H9 (cell line): Measurements from ENCODE around the gene ZSWIM4. TPM values are rescaled to one million over a fixed set of nuclear protein-coding genes. Genes with fewer than 3 reads are reported as not detected.

Source experiments
- DNase-seq: peaks from one replicate; pipeline ENCODE4 v3.0.0-alpha.2; 2017
- H2AFZ ChIP-seq: one replicate; pipeline ENCODE4 v1.6.1; 2013; ENCODE audit warnings: mild to moderate bottlenecking, low read length, control low read depth, moderate library complexity
- H2AK5ac ChIP-seq: 2 replicates; pipeline ENCODE4 v1.6.1; 2013; ENCODE audit warnings: low read length, control low read depth, mixed read lengths; ENCODE audit not compliant: insufficient read length
- H2BK120ac ChIP-seq: one replicate; pipeline ENCODE4 v1.6.1; 2013; ENCODE audit warnings: low read depth, mild to moderate bottlenecking, low read length, control low read depth, inconsistent platforms; ENCODE audit not compliant: poor library complexity, severe bottlenecking
- H2BK12ac ChIP-seq: 2 replicates; pipeline ENCODE4 v1.6.1; 2013; ENCODE audit warnings: low read length, control low read depth, mixed read lengths, low read depth; ENCODE audit not compliant: insufficient read length
- H2BK15ac ChIP-seq: 2 replicates; pipeline ENCODE4 v1.6.1; 2013; ENCODE audit warnings: low read depth, low read length, control low read depth
- H2BK20ac ChIP-seq: one replicate; pipeline ENCODE4 v1.6.1; 2013; ENCODE audit warnings: low read depth, mild to moderate bottlenecking, low read length, control low read depth, inconsistent platforms; ENCODE audit not compliant: poor library complexity, severe bottlenecking
- H2BK5ac ChIP-seq: 2 replicates; pipeline ENCODE4 v1.6.1; 2013; ENCODE audit warnings: low read length, control low read depth, mixed read lengths; ENCODE audit not compliant: insufficient read length
- H3K14ac ChIP-seq: 2 replicates; pipeline ENCODE4 v1.6.1; 2013; ENCODE audit warnings: low read length, control low read depth; ENCODE audit not compliant: insufficient read depth
- H3K18ac ChIP-seq: 2 replicates; pipeline ENCODE4 v1.6.1; 2013; ENCODE audit warnings: low read depth, mild to moderate bottlenecking, mixed read lengths, low read length, control low read depth; ENCODE audit not compliant: insufficient read length
- H3K23ac ChIP-seq: 2 replicates; pipeline ENCODE4 v1.6.1; 2013; ENCODE audit warnings: low read length, control low read depth, mixed read lengths, low read depth; ENCODE audit not compliant: insufficient read length
- H3K23me2 ChIP-seq: 2 replicates; pipeline ENCODE4 v1.6.1; 2013; ENCODE audit warnings: low read depth, mild to moderate bottlenecking, mixed read lengths, low read length, control low read depth; ENCODE audit not compliant: insufficient read length, poor library complexity, severe bottlenecking
- H3K27ac ChIP-seq: 2 replicates; pipeline ENCODE4 v1.5.1; 2013; ENCODE audit warnings: low read length, control low read depth, mixed read lengths, low read depth; ENCODE audit not compliant: insufficient read length
- H3K27me3 ChIP-seq: 2 replicates; pipeline ENCODE4 v1.6.1; 2013; ENCODE audit warnings: low read length, control low read depth, inconsistent platforms; ENCODE audit not compliant: insufficient read depth
- H3K4ac ChIP-seq: 2 replicates; pipeline ENCODE4 v1.6.1; 2013; ENCODE audit warnings: low read depth, mild to moderate bottlenecking, control low read depth, inconsistent platforms, low read length, moderate library complexity
- H3K4me1 ChIP-seq: 2 replicates; pipeline ENCODE4 v1.6.1; 2013; ENCODE audit warnings: low read length, control low read depth, inconsistent platforms; ENCODE audit not compliant: insufficient read depth
- H3K4me2 ChIP-seq: 2 replicates; pipeline ENCODE4 v1.6.1; 2013; ENCODE audit warnings: low read length, control low read depth, mixed read lengths; ENCODE audit not compliant: insufficient read length, insufficient read depth
- H3K56ac ChIP-seq: 2 replicates; pipeline ENCODE4 v1.6.1; 2013; ENCODE audit warnings: low read depth, mild to moderate bottlenecking, mixed read lengths, low read length, control low read depth; ENCODE audit not compliant: insufficient read length
- H3K79me1 ChIP-seq: 2 replicates; pipeline ENCODE4 v1.6.1; 2013; ENCODE audit warnings: low read depth, mild to moderate bottlenecking, moderate library complexity, low read length, control low read depth, inconsistent platforms; ENCODE audit not compliant: insufficient read depth, poor library complexity, severe bottlenecking
- H3K79me2 ChIP-seq: 2 replicates; pipeline ENCODE4 v1.6.1; 2013; ENCODE audit warnings: low read length, control low read depth, inconsistent platforms; ENCODE audit not compliant: insufficient read depth
- H3K9ac ChIP-seq: 2 replicates; pipeline ENCODE4 v1.6.1; 2013; ENCODE audit warnings: low read length, control low read depth, mixed read lengths; ENCODE audit not compliant: insufficient read length; ENCODE audit errors: extremely low read depth
- H3K9me3 ChIP-seq: one replicate; pipeline ENCODE4 v1.6.1; 2013; ENCODE audit warnings: low read depth, low read length, inconsistent platforms; ENCODE audit not compliant: control insufficient read depth
- H3T11ph ChIP-seq: one replicate; pipeline ENCODE4 v1.6.1; 2013; ENCODE audit warnings: mild to moderate bottlenecking, low read length, control low read depth, inconsistent platforms
- H4K20me1 ChIP-seq: one replicate; pipeline ENCODE4 v1.6.1; 2013; ENCODE audit not compliant: control insufficient read depth, insufficient read length, insufficient read depth
- H4K5ac ChIP-seq: 2 replicates; pipeline ENCODE4 v1.6.1; 2013; ENCODE audit warnings: low read depth, mild to moderate bottlenecking, mixed read lengths, low read length, control low read depth; ENCODE audit not compliant: insufficient read length
- H4K8ac ChIP-seq: replicated peaks from 2 replicates; pipeline ENCODE4 v1.6.1; 2013; ENCODE audit warnings: low read length, control low read depth, mixed read lengths, low read depth; ENCODE audit not compliant: insufficient read length
- H4K91ac ChIP-seq: 2 replicates; pipeline ENCODE4 v1.6.1; 2013; ENCODE audit warnings: low read depth, mild to moderate bottlenecking, moderate library complexity, mixed read lengths, low read length, control low read depth; ENCODE audit not compliant: insufficient read length
- H3K27ac Mint-ChIP-seq, 3 experiments: 2 replicates in 2 of 3; 3 replicates in 1 of 3; pipeline ENCODE4 v1.8.0; 2020 to 2021; ENCODE audit warnings: mixed read lengths in 3 of 3, mild to moderate bottlenecking in 1 of 3, moderate library complexity in 1 of 3
- H3K27me3 Mint-ChIP-seq: 2 replicates; pipeline ENCODE4 v1.8.0; 2021; ENCODE audit warnings: low read depth, mild to moderate bottlenecking, moderate library complexity, mixed read lengths
- H3K36me3 Mint-ChIP-seq, 3 experiments: 2 replicates in 2 of 3; 3 replicates in 1 of 3; pipeline ENCODE4 v1.8.0; 2020 to 2021; ENCODE audit warnings: low read depth in 3 of 3, mixed read lengths in 3 of 3; ENCODE audit not compliant: insufficient read depth in 1 of 3
- H3K4me1 Mint-ChIP-seq, 2 experiments: 2 replicates each; pipeline ENCODE4 v1.8.0; 2020; ENCODE audit warnings: mixed read lengths in 2 of 2
- H3K4me3 Mint-ChIP-seq, 2 experiments: 2 replicates in 1 of 2; 3 replicates in 1 of 2; pipeline ENCODE4 v1.8.0; 2020 to 2021; ENCODE audit warnings: mild to moderate bottlenecking in 2 of 2, mixed read lengths in 2 of 2, moderate library complexity in 1 of 2
- H3K9me3 Mint-ChIP-seq, 2 experiments: 2 replicates in 1 of 2; 3 replicates in 1 of 2; pipeline ENCODE4 v1.8.0; 2020; ENCODE audit warnings: mild to moderate bottlenecking in 2 of 2, mixed read lengths in 2 of 2, moderate library complexity in 1 of 2
- CTCF ChIP-seq: fragments of 200-600 bp; sonication (generic); conservative IDR thresholded peaks from 3 replicates; pipeline ENCODE4 v1.8.0; 2021; ENCODE audit warnings: antibody characterized with exemption, mild to moderate bottlenecking
- WGBS: extraction: QIAGEN DNeasy Blood & Tissue Kit; methylation state at CpG from one replicate; pipeline ENCODE4 v1.1.7; 2013; ENCODE audit warnings: missing lambda C conversion rate, low lambda C conversion rate, mixed read lengths; ENCODE audit not compliant: insufficient read length; ENCODE audit errors: extremely low coverage; 5-methylcytosine and 5-hydroxymethylcytosine counted together
- total RNA-seq: library from RNA; stranded (reverse); gene quantifications from 2 replicates; pipeline ENCODE4 v1.2.1, GENCODE V29; 2021

ZSWIM4 gene
- total RNA-seq, 1 experiment from 2014 or later: 50.7 TPM

- Histone ChIP-seq H3K79me2 (no peaks in the 10 kb centered on the region), H2BK120ac (no peak overlapping the region), H3K56ac (no peak overlapping the region), H2BK20ac (no peak overlapping the region), H3K9ac (no peak overlapping the region), H2AK5ac (no peak overlapping the region), H3K23me2 (peaks cover 4% of the 10 kb centered on the region), H4K8ac (no peak overlapping the region), H3K14ac (no peak overlapping the region), H3K27me3 (no peaks in the 10 kb centered on the region), H2BK12ac (no peak overlapping the region), H3K27ac (no peak overlapping the region), H3K4me2 (no peak overlapping the region), H4K5ac (no peak overlapping the region), H4K20me1 (no peaks in the 10 kb centered on the region), H3K9me3 (no peaks in the 10 kb centered on the region), H2AFZ (no peak overlapping the region), H3K4ac (no peak overlapping the region), H3K79me1 (no peaks in the 10 kb centered on the region), H2BK5ac (no peak overlapping the region), H3K23ac (no peak overlapping the region), H4K91ac (no peak overlapping the region), H2BK15ac (no peak overlapping the region), H3K4me1 (no peaks in the 10 kb centered on the region; the same call in 1 of the 2 replicates), H3K18ac (no peak overlapping the region), H3T11ph (no peak overlapping the region)
- Mint-ChIP-seq H3K9me3 (no peaks in the 10 kb centered on the region), H3K36me3 (peaks cover 6 to 24% (median 18%) of the 10 kb centered on the region in 3 experiments; a peak in 6 of 7 replicates), H3K27me3 (peaks cover 1% of the 10 kb centered on the region), H3K4me1 (peaks cover 6 to 8% of the 10 kb centered on the region in 2 experiments), H3K4me3 (no peak overlapping the region), H3K27ac (no peak overlapping the region)
- no peak for DNase-seq
- no peak for TF ChIP-seq CTCF
- WGBS: no CpG with 5 or more reads among the region's 3 CpGs
These were observed 29.2 kb upstream of the ZSWIM4 start for GRCh38 chr19:13766095-13766481.
